BJ (cell line): ENCODE results near the gene SERPINE1. TPM values are rescaled to one million over a fixed set of nuclear protein-coding genes. Genes with fewer than 3 reads are reported as not detected.
"Not testable (repeated sequence)": the region's sequence is repeated elsewhere in the genome, so short reads cannot be mapped to it uniquely, and the experiment has no call there.

Source experiments
- CTCF ChIA-PET: fragments of 350-600 bp; formaldehyde crosslinking; extraction: SDS; loops from one replicate; lab custom pipeline; 2021; ENCODE audit warnings: antibody characterized with exemption, inconsistent platforms; lab: Yijun Ruan, JAX
- POLR2A ChIA-PET: fragments of 300-600 bp; sonication (Branson Sonifier 250); formaldehyde crosslinking; extraction: SDS; loops from one replicate; lab custom pipeline; 2021; ENCODE audit warnings: antibody characterized with exemption; lab: Charles Lee
- DNase-seq: peaks from one replicate; pipeline ENCODE4 v3.0.0-alpha.2; 2011; ENCODE audit warnings: low read depth
- H3K27me3 ChIP-seq: 2 replicates; pipeline ENCODE4 v1.6.0; 2011; ENCODE audit warnings: low read length; ENCODE audit not compliant: control insufficient read depth, insufficient read depth
- H3K36me3 ChIP-seq: 2 replicates; pipeline ENCODE4 v1.5.1; 2011; ENCODE audit warnings: low read length; ENCODE audit not compliant: control insufficient read depth, insufficient read depth
- H3K4me3 ChIP-seq: 2 replicates; pipeline ENCODE4 v1.5.1; 2011; ENCODE audit warnings: low read depth, mild to moderate bottlenecking, control low read depth, low read length
- CTCF ChIP-seq: IDR thresholded peaks from 2 replicates; pipeline ENCODE4 v1.5.1; 2011; ENCODE audit warnings: low read depth, mild to moderate bottlenecking, control low read depth, inconsistent platforms, low read length, moderate library complexity; ENCODE audit not compliant: insufficient read depth
- polyA plus RNA-seq: library from polyadenylated mRNA; depleted of rRNA; stranded (reverse); fragments of >200 nt; gene quantifications from 2 replicates; pipeline ENCODE4 v1.2.3, GENCODE V29; 2011

Gene SERPINE1
- polyA plus RNA-seq, 1 experiment = 1,433 TPM

GRCh38 chr7:101100858-101101847 lies 25.8 kb upstream of the SERPINE1 start:
- Histone ChIP-seq H3K36me3 (no peaks in the 10 kb centered on the region), H3K27me3 (no peaks in the 10 kb centered on the region), H3K4me3 (no peak overlapping the region)
- CTCF ChIA-PET = interaction anchor here (0.6 to 1.4 kb wide), 8 partner anchors 9 to 536 kb away, joined by 3 to 4 read pairs (median 3); no protein-coding TSS in a partner anchor
- POLR2A ChIA-PET = interaction anchor here (0.6 to 1.0 kb wide), 3 partner anchors 26 to 212 kb away, joined by 5 to 10 read pairs (median 9); partner anchors contain the start of genes SERPINE1 and UFSP1
- DNase-seq = no peak
- no peak for TF ChIP-seq CTCF

GRCh38 chr7:101102026-101102425 lies 24.9 kb upstream of the SERPINE1 start:
- no peak overlapping the region for H3K4me3 ChIP-seq
- H3K36me3 ChIP-seq = no peaks in the 10 kb centered on the region
- no peaks in the 10 kb centered on the region for H3K27me3 ChIP-seq
- CTCF ChIA-PET = interaction anchor here (0.9 to 1.2 kb wide), 4 partner anchors 8 to 41 kb away, joined by 3 to 4 read pairs (median 3); no protein-coding TSS in a partner anchor
- DNase-seq = no peak
- no peak for TF ChIP-seq CTCF
- POLR2A ChIA-PET = no interaction called here

- DNase-seq, H3K27me3 ChIP-seq, POLR2A ChIA-PET, H3K36me3 ChIP-seq, H3K4me3 ChIP-seq: not testable (repeated sequence)
- CTCF ChIA-PET = interaction anchor here (1.3 kb wide), 1 partner anchor 32 kb away, joined by 3 read pairs; no protein-coding TSS in a partner anchor
Observed at GRCh38 chr7:101103701-101104100, 23.2 kb upstream of the SERPINE1 start.

GRCh38 chr7:101104193-101104713 lies 22.7 kb upstream of the SERPINE1 start:
- TF ChIP-seq CTCF = no peak
- ChIA-PET CTCF (no interaction called here), POLR2A (interaction anchor here (0.7 kb wide), 1 partner anchor 16 kb away, joined by 5 read pairs; no protein-coding TSS in a partner anchor)
- Histone ChIP-seq H3K36me3 (no peaks in the 10 kb centered on the region), H3K4me3 (no peak overlapping the region), H3K27me3 (no peaks in the 10 kb centered on the region)
- no peak for DNase-seq

- H3K36me3 ChIP-seq = no peaks in the 10 kb centered on the region
- DNase-seq = no peak
- TF ChIP-seq CTCF = no peak
- CTCF ChIA-PET = interaction anchor here (0.6 to 1.2 kb wide), 2 partner anchors 10 to 14 kb away, joined by 3 read pairs; no protein-coding TSS in a partner anchor
- H3K4me3 ChIP-seq = no peak overlapping the region
- no peaks in the 10 kb centered on the region for H3K27me3 ChIP-seq
- POLR2A ChIA-PET = interaction anchor here (0.7 kb wide), 1 partner anchor 16 kb away, joined by 5 read pairs; no protein-coding TSS in a partner anchor
Observed at GRCh38 chr7:101104799-101105198, 22.1 kb upstream of the SERPINE1 start.

GRCh38 chr7:101105248-101105647 lies 21.7 kb upstream of the SERPINE1 start:
- CTCF ChIA-PET = interaction anchor here (0.6 to 1.2 kb wide), 2 partner anchors 10 to 13 kb away, joined by 3 read pairs; no protein-coding TSS in a partner anchor
- POLR2A ChIA-PET, H3K27me3 ChIP-seq, H3K36me3 ChIP-seq, H3K4me3 ChIP-seq, DNase-seq: not testable (repeated sequence)
